GM12878 (cell line): ENCODE measurements around the gene SP110. TPM values are rescaled to one million over a fixed set of nuclear protein-coding genes. Genes with fewer than 3 reads are reported as not detected.
A peak's percentile ranks its signal among the peaks of the same experiment; 100 is the strongest.

ENCODE experiments used
- ATF3 ChIP-seq: IDR thresholded peaks from 2 replicates; pipeline ENCODE4 v1.6.1; 2011; ENCODE audit warnings: low read depth, mild to moderate bottlenecking, low read length, moderate library complexity, borderline replicate concordance; ENCODE audit errors: extremely low read depth
- BACH1 ChIP-seq: fragments of 450-650 bp; IDR thresholded peaks from 2 replicates; pipeline ENCODE4 v1.6.1; 2017; ENCODE audit warnings: mild to moderate bottlenecking, borderline replicate concordance
- BCL11A ChIP-seq: IDR thresholded peaks from 2 replicates; pipeline ENCODE4 v1.6.1; 2011; ENCODE audit warnings: low read depth, low read length
- CHD4 ChIP-seq: fragments of 200-600 bp; sonication (generic); IDR thresholded peaks from 2 replicates; pipeline ENCODE4 v1.6.1; 2016; ENCODE audit warnings: mild to moderate bottlenecking
- HSF1 ChIP-seq: fragments of 150-350 bp; IDR thresholded peaks from 2 replicates; pipeline ENCODE4 v1.6.1; 2014; ENCODE audit warnings: mild to moderate bottlenecking, low read depth, low read length
- RCOR1 ChIP-seq: conservative IDR thresholded peaks from 2 replicates; pipeline ENCODE4 v1.6.1; 2012; ENCODE audit warnings: low read depth, low read length, improper control_type of control experiment
- RELB ChIP-seq: fragments of 450-650 bp; IDR thresholded peaks from 2 replicates; pipeline ENCODE4 v1.6.1; 2017; ENCODE audit warnings: low read depth, mild to moderate bottlenecking, moderate library complexity
- STAT1 ChIP-seq: fragments of 450-650 bp; conservative IDR thresholded peaks from 2 replicates; pipeline ENCODE4 v1.6.1; 2014; ENCODE audit warnings: antibody characterized with exemption, mild to moderate bottlenecking
- WRNIP1 ChIP-seq: IDR thresholded peaks from 2 replicates; pipeline ENCODE4 v1.6.1; 2011; ENCODE audit warnings: low read depth, low read length, improper control_type of control experiment, borderline replicate concordance
- ZBTB33 ChIP-seq: fragments of 450-650 bp; IDR thresholded peaks from 2 replicates; pipeline ENCODE4 v1.6.1; 2017; ENCODE audit warnings: mild to moderate bottlenecking
- polyA plus RNA-seq, 11 experiments: library from polyadenylated mRNA; depleted of rRNA in 4 of 11; unstranded in 6 of 11; stranded (reverse) in 5 of 11; fragments of >200 nt; fragmentation: Nextera tagmentation in 4 of 11; fragmentation: Illumina TruSeq in 1 of 11; extraction: Ambion mirVana in 4 of 11; extraction: Trizol in 1 of 11; gene quantifications; 1 replicate in 1 of 11; 2 replicates in 10 of 11; pipeline versions ENCODE4 v1.2.1 to v1.2.3, GENCODE V29; 2011 to 2016; ENCODE audit warnings: inconsistent platforms in 2 of 11, missing spikeins in 2 of 11, low read depth in 1 of 11
- total RNA-seq, 4 experiments: library from RNA; depleted of rRNA in 3 of 4; stranded (reverse); fragments of >200 nt in 3 of 4; fragmentation: Illumina TruSeq in 1 of 4; extraction: Trizol in 1 of 4; gene quantifications; 2 replicates each; pipeline versions ENCODE4 v1.2.1 to v1.2.3, GENCODE V29; 2013 to 2021
- TF ChIP-seq, protein P1 (sequence below): IDR thresholded peaks from 2 replicates; pipeline ENCODE4 v1.6.1; 2012; ENCODE audit warnings: mild to moderate bottlenecking, low read depth, low read length
- TF ChIP-seq, protein P2 (sequence below): fragments of 450-650 bp; IDR thresholded peaks from 2 replicates; pipeline ENCODE4 v1.6.1; 2017; ENCODE audit warnings: borderline replicate concordance

The SP110 gene
- total and polyA plus RNA-seq, 10 of the 15 experiments (the other 5 are each of a cell fraction or from before 2014, with no cell fraction given), result 81.2 to 149 (median 100) TPM

GRCh38 chr2:230219419-230220331, at the start of gene SP110 (continued):
- TF ChIP-seq RCOR1 (0 out of 2 replicates have a peak, but pooled peaks have one; percentile 52), CHD4 (no peak), STAT1 (0 out of 2 replicates have a peak, but pooled peaks have one; percentile 19), BACH1 (no peak), BCL11A (no peak), ZBTB33 (no peak), RELB (peak; percentile 70; the same call in 1 of the 2 replicates), HSF1 (no peak), ATF3 (no peak), WRNIP1 (0 out of 2 replicates have a peak, but pooled peaks have one; percentile 18)
- TF ChIP-seq, protein P1, sequence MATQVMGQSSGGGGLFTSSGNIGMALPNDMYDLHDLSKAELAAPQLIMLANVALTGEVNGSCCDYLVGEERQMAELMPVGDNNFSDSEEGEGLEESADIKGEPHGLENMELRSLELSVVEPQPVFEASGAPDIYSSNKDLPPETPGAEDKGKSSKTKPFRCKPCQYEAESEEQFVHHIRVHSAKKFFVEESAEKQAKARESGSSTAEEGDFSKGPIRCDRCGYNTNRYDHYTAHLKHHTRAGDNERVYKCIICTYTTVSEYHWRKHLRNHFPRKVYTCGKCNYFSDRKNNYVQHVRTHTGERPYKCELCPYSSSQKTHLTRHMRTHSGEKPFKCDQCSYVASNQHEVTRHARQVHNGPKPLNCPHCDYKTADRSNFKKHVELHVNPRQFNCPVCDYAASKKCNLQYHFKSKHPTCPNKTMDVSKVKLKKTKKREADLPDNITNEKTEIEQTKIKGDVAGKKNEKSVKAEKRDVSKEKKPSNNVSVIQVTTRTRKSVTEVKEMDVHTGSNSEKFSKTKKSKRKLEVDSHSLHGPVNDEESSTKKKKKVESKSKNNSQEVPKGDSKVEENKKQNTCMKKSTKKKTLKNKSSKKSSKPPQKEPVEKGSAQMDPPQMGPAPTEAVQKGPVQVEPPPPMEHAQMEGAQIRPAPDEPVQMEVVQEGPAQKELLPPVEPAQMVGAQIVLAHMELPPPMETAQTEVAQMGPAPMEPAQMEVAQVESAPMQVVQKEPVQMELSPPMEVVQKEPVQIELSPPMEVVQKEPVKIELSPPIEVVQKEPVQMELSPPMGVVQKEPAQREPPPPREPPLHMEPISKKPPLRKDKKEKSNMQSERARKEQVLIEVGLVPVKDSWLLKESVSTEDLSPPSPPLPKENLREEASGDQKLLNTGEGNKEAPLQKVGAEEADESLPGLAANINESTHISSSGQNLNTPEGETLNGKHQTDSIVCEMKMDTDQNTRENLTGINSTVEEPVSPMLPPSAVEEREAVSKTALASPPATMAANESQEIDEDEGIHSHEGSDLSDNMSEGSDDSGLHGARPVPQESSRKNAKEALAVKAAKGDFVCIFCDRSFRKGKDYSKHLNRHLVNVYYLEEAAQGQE, result no peak; the same call in 1 of the 2 replicates
- TF ChIP-seq, protein P2, sequence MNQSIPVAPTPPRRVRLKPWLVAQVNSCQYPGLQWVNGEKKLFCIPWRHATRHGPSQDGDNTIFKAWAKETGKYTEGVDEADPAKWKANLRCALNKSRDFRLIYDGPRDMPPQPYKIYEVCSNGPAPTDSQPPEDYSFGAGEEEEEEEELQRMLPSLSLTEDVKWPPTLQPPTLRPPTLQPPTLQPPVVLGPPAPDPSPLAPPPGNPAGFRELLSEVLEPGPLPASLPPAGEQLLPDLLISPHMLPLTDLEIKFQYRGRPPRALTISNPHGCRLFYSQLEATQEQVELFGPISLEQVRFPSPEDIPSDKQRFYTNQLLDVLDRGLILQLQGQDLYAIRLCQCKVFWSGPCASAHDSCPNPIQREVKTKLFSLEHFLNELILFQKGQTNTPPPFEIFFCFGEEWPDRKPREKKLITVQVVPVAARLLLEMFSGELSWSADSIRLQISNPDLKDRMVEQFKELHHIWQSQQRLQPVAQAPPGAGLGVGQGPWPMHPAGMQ, result no peak
